Airway epithelial cell (primary cell): ENCODE measurements around the gene TRIM7. TPM values are rescaled to one million over a fixed set of nuclear protein-coding genes. Genes with fewer than 3 reads are reported as not detected.

ENCODE experiments used
- total RNA-seq: library from RNA; depleted of rRNA; stranded (reverse); fragments of >200 nt; gene quantifications from 2 replicates; pipeline ENCODE4 v1.2.3, GENCODE V29; 2015

The TRIM7 gene
- 66.5 and 84.9 TPM in 2 replicates for total RNA-seq

DNA sequence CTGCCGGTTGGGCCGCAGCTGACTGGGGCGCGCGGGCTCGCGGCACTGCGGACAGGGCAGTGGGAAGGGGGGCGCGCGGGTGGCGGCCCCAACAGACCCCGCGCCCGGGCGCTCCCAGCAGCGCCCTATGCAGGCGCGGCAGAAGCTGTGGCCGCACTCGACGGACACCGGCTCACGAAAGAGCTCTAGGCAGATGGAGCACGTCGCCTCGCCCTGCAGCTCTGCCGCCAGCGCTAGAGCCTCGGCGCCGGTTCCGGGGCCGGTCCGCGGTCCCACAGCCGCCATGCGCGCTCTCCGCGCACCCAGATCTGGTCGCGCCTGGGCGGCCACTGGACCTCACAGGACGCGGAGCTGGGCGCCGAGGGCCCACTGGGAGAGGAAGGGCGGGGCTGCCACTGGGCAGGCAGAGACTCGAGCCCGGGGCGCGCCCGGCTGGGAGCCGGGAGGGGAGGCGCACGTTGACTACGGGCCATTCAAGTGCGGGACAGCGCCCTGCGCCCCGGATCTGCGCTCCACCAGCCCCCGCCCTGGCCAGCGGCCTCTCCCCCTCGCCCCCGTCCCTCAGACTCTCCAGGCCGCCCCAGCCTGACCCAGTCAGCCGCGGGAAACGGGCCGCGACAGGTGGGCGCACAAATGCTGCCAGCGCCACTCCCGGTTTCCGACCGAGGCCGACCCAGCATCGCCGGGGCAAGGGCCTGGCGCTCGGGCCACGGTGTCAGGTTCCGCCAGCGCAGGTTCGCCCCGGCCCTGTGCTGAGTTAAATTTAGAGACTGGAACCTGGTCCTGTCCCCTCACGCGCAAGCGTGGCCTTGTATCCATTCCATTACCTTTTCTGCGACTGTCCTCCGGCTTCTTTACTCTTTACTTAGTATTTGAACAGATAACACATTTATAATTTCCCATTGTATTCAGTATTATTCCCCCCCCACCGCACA lies at the start of gene TRIM7:
TRIM7 (minus strand) TSS at position 371 of the 935 bp plus-strand sequence; CDS start at position 285, 86 bp downstream.

DNA sequence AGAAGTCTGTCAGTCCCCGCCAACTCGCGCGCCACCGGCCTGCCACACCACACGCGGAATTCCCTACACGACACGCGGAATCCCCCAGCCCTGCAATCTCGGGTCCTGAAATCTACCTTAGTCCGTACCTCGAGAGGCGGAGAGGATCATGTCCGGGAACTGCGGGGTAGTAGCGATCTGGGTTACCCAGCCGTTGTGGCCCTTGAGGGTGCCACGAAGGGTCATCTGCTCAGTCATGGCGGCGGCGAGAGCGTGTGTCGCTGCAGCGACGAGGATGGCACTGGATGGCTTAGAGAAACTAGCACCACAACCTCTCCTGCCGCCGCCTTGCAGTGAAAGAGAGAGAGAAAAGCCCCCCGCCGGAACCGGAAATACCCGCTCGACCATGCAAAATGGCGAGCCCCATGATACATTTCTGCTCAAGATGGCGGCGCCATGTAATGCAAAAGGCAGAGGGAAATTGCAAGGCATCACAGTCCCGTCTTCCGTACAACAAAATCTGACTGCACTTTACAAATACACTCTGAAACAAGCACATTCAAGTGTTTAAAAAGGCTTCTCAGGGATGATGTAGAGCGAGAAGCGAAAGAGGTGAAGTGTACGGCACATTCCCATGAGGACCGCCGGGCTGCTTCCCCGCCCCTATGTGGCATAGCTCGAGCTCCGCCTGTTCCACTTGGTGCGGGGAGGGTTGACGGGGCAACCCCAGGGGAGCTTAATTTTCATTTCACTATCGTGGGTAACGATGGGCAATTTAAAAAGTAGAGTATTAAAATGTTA lies 38.8 kb upstream of the TRIM7 start, which contains the start of gene RACK1:
RACK1 (minus strand) TSS at position 343 of the 780 bp plus-strand sequence; CDS start at position 237, 106 bp downstream.

DNA sequence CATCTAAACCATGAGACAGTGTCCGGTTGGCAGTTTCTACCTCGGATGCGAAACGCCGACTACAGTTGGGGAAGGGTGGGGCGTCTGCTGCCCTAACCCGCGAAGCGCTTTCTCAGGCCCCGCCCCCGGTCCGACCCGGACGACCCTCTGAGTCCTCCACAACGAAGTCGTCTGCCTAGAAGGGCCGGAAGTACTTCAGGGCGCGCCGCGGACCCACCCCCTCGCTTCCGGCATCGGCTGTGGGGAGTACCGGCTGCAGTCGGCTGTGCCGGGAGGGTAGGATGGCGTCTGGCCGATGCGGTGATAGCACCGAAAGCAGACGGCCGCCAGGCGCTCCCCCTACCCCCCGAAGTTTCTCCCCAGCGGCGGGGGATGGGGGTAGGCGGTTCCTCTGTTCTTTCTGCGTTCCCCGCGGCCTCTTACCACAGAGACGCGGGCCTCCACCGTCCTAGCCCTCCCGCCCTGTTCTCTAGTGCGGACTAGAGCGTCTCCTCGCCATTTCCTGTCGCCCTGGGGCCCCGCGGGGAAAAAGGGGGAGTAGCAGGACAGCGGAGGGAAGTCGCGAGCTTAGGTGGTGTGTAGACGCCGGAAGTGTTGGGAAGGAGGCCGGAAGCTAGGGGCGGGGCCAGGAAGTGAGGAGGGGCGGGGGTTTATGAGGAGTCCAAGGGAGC lies 18.2 kb upstream of the TRIM7 start, which contains the start of gene TRIM41:
TRIM41 (plus strand) TSS at position 224 of the 671 bp plus-strand sequence. CDS start 719 bp downstream, outside the sequence.

DNA sequence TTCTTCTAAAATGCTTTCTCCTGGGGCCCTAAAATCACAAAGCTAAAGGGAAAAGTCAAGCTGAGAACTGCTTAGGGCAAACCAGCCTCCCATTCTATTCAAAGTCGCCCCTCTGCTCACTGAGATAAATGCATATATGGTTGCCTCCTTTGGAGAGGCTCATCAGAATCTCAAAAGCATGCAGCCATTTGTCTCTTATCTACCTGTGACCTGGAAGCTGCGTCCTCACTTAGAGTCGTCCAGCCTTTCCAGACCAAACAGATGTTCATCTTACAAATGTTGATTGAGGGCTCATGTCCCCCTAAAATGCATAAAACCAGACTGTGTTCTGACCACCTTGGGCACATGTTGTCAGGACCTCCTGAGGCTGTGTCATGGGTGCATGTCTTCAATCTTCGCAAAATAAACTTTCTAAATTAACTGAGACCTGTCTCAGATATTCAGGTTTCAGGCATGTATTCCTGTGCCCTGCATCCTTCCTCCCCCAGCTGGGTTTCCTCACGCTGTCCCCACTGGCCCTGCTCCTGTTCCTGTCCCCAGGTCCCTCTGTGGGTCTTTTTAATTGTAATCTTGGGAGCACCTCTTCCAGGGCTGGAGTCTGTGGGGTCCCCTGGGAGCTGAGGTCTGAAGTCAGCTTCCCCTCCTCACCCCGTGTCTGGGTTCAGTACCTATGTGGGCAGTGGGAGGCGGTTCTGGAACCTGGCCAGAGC lies 57.9 kb downstream of the TRIM7 start, which contains the start of gene OR2V2:
OR2V2 (plus strand) TSS at position 660 of the 710 bp plus-strand sequence. CDS start 7,357 bp downstream, outside the sequence.

Other genes starting within 250 kb of the TRIM7 start
- gene BTNL3, start 216.3 kb downstream of the TRIM7 start, total RNA-seq, result not detected in 2 replicates
- gene BTNL9, start 164.9 kb downstream of the TRIM7 start, total RNA-seq, result not detected in 2 replicates
- not detected in 2 replicates for gene OR2V1, start 74.0 kb downstream of the TRIM7 start, total RNA-seq
- gene OR2V2, start 57.6 kb downstream of the TRIM7 start, total RNA-seq, result not detected in 2 replicates
- 11.6 and 14.2 TPM in 2 replicates for gene TRIM41, start 18.1 kb upstream of the TRIM7 start, total RNA-seq
- 2,458 and 2,962 TPM in 2 replicates for gene RACK1, start 38.7 kb upstream of the TRIM7 start, total RNA-seq
- gene TRIM52, start 55.9 kb upstream of the TRIM7 start, total RNA-seq, result 1.5 and 3.7 TPM in 2 replicates
- gene OR4F3, start 162.1 kb upstream of the TRIM7 start, total RNA-seq, result not detected in 2 replicates